Activated CD4-positive, alpha-beta T cell treated with anti-CD3 and anti-CD28 coated beads, Interleukin-2, amount 50 U/mL, for 24 hours (primary cell): ENCODE results near the gene UMPS.

Experiments
- DNase-seq, 2 donors: peaks; one replicate each; pipeline ENCODE4 v3.0.0-alpha.2; 2020; ENCODE audit warnings: low read depth in 1 of 2, low spot score in 1 of 2

UMPS gene

GRCh38 chr3:124762661-124763011, 32.4 kb downstream of the UMPS start:
- no peak for DNase-seq

- no peak for DNase-seq
Measured at GRCh38 chr3:124763206-124763605, 33.0 kb downstream of the UMPS start.

GRCh38 chr3:124763644-124764358, 33.5 kb downstream of the UMPS start:
- no peak for DNase-seq

GRCh38 chr3:124764746-124765145, 34.5 kb downstream of the UMPS start:
- DNase-seq, result no peak

- no peak for DNase-seq
Measured at GRCh38 chr3:124765197-124765840, 35.1 kb downstream of the UMPS start.

GRCh38 chr3:124766113-124767095, 36.2 kb downstream of the UMPS start:
- no peak for DNase-seq

GRCh38 chr3:124767264-124767663, 37.0 kb downstream of the UMPS start:
- no peak for DNase-seq

GRCh38 chr3:124767691-124768090, 37.4 kb downstream of the UMPS start:
- DNase-seq, result no peak

GRCh38 chr3:124768812-124769211, 38.6 kb downstream of the UMPS start:
- DNase-seq, result no peak

- no peak for DNase-seq
Measured at GRCh38 chr3:124769462-124769861, 39.2 kb downstream of the UMPS start.

GRCh38 chr3:124770336-124771082, 40.3 kb downstream of the UMPS start:
- DNase-seq, result no peak

- DNase-seq, result no peak
Measured at GRCh38 chr3:124771083-124771445, 40.8 kb downstream of the UMPS start.

- no peak for DNase-seq
Measured at GRCh38 chr3:124772081-124772831, 42.0 kb downstream of the UMPS start.

- DNase-seq, result no peak
Measured at GRCh38 chr3:124773351-124774326, 43.4 kb downstream of the UMPS start.

GRCh38 chr3:124774327-124774718, 44.1 kb downstream of the UMPS start:
- no peak for DNase-seq

GRCh38 chr3:124774841-124775402, 44.7 kb downstream of the UMPS start:
- DNase-seq, result no peak

GRCh38 chr3:124775877-124776276, 45.6 kb downstream of the UMPS start:
- no peak for DNase-seq

- no peak for DNase-seq
Measured at GRCh38 chr3:124776856-124777255, 46.6 kb downstream of the UMPS start.
